Measurements from ENCODE around the gene TLR5.

TLR5 gene

GRCh38 chr1:223091896-223092295 lies 51.2 kb downstream of the TLR5 start:
- no peak for TF ChIP-seq CTCF (IDR thresholded peaks at IDR 0.05; ENCODE audit: insufficient read depth, low read depth, low read length, missing control alignments)
- H3K4me3 ChIP-seq (ENCODE audit: low read length): no peak overlapping the region
- no peak for DNase-seq (ENCODE audit: low read depth)

DNA sequence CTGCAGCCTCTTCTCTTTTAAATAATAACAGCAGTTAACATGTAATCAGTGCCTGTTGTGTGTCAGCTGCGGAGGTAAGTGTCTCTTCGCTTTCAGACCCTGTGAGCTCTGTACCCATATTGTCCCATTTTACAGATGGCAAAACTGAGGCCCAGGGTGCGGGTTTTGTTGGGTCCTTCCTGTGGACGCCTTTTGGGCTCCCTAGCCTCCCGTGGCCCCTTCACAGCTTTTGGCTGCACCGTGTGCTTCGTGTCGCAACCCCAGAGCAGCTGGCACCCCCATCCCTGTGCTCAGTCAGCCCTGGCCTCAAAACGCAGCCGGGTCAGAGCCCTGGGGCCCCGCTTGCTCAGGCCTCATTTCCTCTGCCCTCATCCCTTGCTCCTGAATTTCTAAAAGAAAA lies 53.8 kb downstream of the TLR5 start:
- H3K4me3 ChIP-seq (ENCODE audit: low read length): no peak overlapping the region
- DNase-seq (ENCODE audit: low read depth): no peak
- TF ChIP-seq CTCF (IDR thresholded peaks at IDR 0.05; ENCODE audit: insufficient read depth, low read depth, low read length, missing control alignments): no peak

DNA sequence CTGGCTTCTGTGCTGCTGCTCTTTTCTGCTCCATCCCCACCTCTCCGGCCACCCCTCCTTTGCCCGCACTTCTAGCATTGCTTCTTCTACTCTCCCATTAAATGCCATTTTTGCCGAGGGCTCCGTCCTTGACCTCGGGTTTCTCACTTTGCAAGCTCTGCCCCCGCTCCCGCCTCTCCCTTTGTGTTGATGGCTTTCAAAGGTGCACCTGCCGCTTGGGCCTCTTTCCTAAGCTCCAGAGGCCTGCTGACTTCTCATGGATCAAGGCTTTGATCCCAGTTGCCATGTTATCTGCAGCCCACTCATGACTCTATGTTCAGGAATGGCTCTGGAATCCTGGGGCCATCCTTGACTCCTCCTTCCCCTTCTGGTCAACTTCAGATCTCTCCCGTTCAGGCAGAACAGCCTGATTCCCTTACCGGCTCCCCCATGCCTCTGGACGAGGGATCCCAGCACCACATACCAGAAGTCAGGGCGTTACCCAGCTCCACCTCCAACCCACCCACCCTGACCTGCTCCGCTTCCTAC lies 54.3 kb downstream of the TLR5 start:
- no peak for TF ChIP-seq CTCF (IDR thresholded peaks at IDR 0.05; ENCODE audit: insufficient read depth, low read depth, low read length, missing control alignments)
- H3K4me3 ChIP-seq (ENCODE audit: low read length): no peak overlapping the region
- no peak for DNase-seq (ENCODE audit: low read depth)

DNA sequence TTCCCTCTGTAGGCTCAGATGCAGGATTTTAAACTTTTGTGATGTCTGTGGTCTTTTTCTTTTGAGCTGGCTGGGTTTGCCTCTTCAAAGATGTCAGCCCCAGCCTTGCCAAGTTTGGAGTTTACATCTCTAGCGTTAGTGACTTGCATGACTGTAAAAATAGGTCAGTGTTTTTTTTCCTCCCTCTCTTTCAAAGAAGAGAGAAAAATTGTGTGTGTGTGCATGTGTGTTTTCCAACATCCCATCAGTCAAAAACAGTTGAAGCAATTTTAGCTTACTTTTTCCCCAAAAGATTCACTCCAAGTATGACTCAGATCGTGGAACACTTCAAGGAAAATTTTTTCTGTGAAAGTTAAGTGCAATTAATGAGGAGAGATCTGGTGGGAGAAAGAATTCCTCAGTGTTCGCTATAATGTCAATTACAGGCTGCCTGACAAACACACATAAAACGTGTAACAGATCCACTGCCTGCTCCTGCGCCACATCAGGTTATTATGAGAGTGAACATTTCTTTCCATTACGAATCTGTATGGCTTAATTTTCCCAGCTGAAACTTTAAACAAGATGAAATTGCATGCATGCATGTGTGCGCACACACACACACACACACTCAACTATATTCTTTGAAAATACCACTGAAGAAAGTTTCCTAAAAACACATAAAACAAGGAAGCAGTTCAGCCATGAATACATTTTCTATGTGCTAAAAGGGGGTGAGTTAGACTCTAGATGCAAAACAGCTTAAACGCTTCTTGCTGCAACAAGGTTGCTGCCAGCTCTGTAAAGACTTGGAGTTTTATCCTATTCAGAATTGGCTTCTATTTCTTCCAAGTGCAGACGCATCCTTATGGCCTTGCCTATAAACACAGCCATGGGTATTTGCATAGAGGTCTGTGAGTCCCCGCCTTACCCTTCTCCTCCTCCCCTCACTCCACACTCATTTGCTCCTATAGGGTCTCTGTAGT lies 55.5 kb downstream of the TLR5 start:
- no peak for DNase-seq (ENCODE audit: low read depth)
- no peak for TF ChIP-seq CTCF (IDR thresholded peaks at IDR 0.05; ENCODE audit: insufficient read depth, low read depth, low read length, missing control alignments)
- no peak overlapping the region for H3K4me3 ChIP-seq (ENCODE audit: low read length)

DNA sequence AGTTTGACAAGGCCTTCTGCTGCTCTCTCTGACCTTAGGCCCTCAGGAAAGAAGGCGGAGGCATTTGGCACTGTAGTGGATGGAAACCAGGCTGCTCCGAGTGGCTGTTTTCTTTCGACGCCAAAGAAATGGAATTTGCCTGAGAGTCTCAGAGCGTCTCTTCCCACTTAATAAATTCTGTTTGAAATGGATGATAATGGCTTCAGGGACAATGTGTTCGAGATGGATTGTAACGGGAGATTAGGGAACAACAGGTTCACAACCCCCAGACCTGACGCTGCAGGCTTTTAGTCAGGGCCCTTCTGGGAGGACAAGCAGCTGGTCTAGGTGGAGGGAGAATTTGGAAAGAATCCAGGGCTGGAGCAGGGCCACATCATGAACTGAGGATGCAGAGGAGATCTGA lies 58.6 kb downstream of the TLR5 start:
- no peak for DNase-seq (ENCODE audit: low read depth)
- TF ChIP-seq CTCF (IDR thresholded peaks at IDR 0.05; ENCODE audit: insufficient read depth, low read depth, low read length, missing control alignments): no peak
- no peak overlapping the region for H3K4me3 ChIP-seq (ENCODE audit: low read length)

GRCh38 chr1:223083831-223084230 lies 59.2 kb downstream of the TLR5 start:
- H3K4me3 ChIP-seq (ENCODE audit: low read length): no peak overlapping the region
- DNase-seq (ENCODE audit: low read depth): no peak
- no peak for TF ChIP-seq CTCF (IDR thresholded peaks at IDR 0.05; ENCODE audit: insufficient read depth, low read depth, low read length, missing control alignments)
